Ascending aorta (tissue), 2 donors: ENCODE results near the gene MEG3. TPM values are rescaled to one million over a fixed set of nuclear protein-coding genes. Genes with fewer than 3 reads are reported as not detected.

Experiments
- DNase-seq, 2 donors: peaks; one replicate each; pipeline ENCODE4 v3.0.0-alpha.2; 2019; ENCODE audit warnings: low spot score in 2 of 2
- H3K27ac ChIP-seq, 2 donors: fragments of 200-600 bp; sonication (generic); one replicate each; pipeline ENCODE4 v1.5.1; 2016 to 2017; ENCODE audit warnings: mild to moderate bottlenecking in 1 of 2
- H3K27me3 ChIP-seq: fragments of 200-600 bp; sonication (generic); one replicate; pipeline ENCODE4 v1.5.1; 2017
- H3K36me3 ChIP-seq, 2 donors: fragments of 200-600 bp; sonication (generic); one replicate each; pipeline ENCODE4 v1.5.1; 2016
- H3K4me1 ChIP-seq, 2 donors: fragments of 200-600 bp; sonication (generic); one replicate each; pipeline ENCODE4 v1.5.1; 2016 to 2017; ENCODE audit warnings: mild to moderate bottlenecking in 1 of 2
- H3K4me3 ChIP-seq, 2 donors: fragments of 200-600 bp; sonication (generic); one replicate each; pipeline ENCODE4 v1.5.1; 2016 to 2017; ENCODE audit warnings: mild to moderate bottlenecking in 1 of 2
- H3K9me3 ChIP-seq, 2 donors: fragments of 200-600 bp; sonication (generic); one replicate each; pipeline ENCODE4 v1.5.1; 2016
- intact Hi-C: fragments of 100-400 bp; cut with DNase I; formaldehyde crosslinking; loops from one replicate; pipeline ENCODE4 v1.15.1; 2023
- total RNA-seq: library from RNA; depleted of rRNA; stranded (reverse); fragments of >200 nt; gene quantifications from one replicate; pipeline ENCODE4 v1.1.0, GENCODE V29; 2016
- TF ChIP-seq, protein P1 (sequence below), 3 experiments: fragments of 200-600 bp in 2 of 3; fragments of 450-650 bp in 1 of 3; sonication (generic) in 2 of 3; IDR thresholded peaks; one replicate each; pipeline ENCODE4 v1.5.1; 2016 to 2019; ENCODE audit warnings: antibody characterized with exemption in 3 of 3, mild to moderate bottlenecking in 1 of 3, moderate library complexity in 1 of 3

MEG3 gene
- total RNA-seq, 1 donor from 2014 or later = 105 TPM

DNA sequence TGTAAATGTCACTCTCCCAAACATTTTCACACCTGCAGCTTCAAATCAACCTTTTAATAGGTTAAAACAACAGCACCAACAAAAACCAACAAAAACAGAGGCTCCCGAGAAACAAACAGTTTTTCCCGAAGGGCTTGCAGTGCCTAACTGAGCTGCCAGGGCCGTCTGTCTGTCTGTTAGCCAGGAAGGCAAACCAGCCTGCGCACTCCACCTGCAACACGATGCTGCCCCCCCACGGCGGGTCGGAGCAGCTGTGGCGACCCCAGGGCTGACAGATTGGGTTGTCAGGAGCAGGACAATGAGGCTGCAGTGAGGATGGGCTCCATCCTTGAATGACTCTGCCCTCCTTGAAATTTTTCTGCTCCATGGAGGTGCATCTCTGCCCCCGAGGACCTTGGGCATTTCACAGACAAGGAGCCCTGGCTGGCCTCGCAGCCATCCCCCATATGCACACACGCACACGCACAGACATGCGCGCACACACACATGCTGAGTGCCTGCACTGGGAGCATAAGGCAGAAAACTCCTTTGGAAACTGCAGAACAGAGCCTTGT, 75.0 kb downstream of the MEG3 start:
- H3K27ac ChIP-seq = no peak overlapping the region
- no peaks in the 10 kb centered on the region for H3K27me3 ChIP-seq
- TF ChIP-seq, protein P1, sequence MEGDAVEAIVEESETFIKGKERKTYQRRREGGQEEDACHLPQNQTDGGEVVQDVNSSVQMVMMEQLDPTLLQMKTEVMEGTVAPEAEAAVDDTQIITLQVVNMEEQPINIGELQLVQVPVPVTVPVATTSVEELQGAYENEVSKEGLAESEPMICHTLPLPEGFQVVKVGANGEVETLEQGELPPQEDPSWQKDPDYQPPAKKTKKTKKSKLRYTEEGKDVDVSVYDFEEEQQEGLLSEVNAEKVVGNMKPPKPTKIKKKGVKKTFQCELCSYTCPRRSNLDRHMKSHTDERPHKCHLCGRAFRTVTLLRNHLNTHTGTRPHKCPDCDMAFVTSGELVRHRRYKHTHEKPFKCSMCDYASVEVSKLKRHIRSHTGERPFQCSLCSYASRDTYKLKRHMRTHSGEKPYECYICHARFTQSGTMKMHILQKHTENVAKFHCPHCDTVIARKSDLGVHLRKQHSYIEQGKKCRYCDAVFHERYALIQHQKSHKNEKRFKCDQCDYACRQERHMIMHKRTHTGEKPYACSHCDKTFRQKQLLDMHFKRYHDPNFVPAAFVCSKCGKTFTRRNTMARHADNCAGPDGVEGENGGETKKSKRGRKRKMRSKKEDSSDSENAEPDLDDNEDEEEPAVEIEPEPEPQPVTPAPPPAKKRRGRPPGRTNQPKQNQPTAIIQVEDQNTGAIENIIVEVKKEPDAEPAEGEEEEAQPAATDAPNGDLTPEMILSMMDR (IDR thresholded peaks at IDR 0.05) = no peak
- no peaks in the 10 kb centered on the region for H3K36me3 ChIP-seq
- H3K9me3 ChIP-seq = no peaks in the 10 kb centered on the region
- peak in 1 of 2 donors; percentile 56 for DNase-seq
- intact Hi-C loops = no loop called here
- H3K4me1 ChIP-seq = no peaks in the 10 kb centered on the region
- H3K4me3 ChIP-seq = no peak overlapping the region

DNA sequence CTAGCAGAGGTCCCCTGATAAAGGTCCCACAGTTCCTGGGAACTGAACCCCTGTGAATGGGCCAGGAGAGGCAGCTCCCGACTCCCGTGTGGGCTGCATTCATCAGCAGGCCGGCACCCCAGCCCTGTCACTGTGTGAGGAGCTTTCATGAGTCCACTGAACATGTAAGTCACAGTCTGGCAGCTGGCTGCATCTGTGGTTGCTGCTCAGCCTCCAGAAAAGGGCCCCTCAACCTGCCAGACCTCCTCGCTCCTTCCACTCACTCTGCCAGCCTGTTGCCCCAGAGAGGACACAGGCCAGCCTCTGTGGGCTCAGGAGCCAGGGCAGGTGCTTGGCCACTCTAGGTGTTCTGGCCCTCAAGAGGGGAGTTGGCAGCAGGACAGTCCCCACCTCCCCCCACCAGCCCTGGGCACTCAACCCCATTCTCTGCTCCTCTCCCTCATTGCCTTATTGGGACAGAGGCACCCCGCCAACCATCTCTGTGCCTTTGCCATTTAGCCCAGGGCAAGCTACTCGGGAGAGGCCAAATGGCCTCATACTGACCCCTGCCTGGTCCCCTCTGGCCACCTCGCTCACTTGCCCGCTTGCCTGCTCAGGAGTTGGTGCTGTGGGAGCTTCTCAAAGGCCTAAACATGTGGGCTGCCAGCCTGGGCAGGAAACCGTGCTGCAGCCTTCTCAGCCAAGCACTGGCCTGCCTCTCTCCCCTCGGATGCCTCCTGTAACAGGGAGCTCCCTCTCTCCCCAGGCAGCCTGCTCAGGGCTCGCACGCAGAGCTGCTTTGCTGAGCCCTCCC, 75.7 kb downstream of the MEG3 start:
- H3K27me3 ChIP-seq = no peaks in the 10 kb centered on the region

DNA sequence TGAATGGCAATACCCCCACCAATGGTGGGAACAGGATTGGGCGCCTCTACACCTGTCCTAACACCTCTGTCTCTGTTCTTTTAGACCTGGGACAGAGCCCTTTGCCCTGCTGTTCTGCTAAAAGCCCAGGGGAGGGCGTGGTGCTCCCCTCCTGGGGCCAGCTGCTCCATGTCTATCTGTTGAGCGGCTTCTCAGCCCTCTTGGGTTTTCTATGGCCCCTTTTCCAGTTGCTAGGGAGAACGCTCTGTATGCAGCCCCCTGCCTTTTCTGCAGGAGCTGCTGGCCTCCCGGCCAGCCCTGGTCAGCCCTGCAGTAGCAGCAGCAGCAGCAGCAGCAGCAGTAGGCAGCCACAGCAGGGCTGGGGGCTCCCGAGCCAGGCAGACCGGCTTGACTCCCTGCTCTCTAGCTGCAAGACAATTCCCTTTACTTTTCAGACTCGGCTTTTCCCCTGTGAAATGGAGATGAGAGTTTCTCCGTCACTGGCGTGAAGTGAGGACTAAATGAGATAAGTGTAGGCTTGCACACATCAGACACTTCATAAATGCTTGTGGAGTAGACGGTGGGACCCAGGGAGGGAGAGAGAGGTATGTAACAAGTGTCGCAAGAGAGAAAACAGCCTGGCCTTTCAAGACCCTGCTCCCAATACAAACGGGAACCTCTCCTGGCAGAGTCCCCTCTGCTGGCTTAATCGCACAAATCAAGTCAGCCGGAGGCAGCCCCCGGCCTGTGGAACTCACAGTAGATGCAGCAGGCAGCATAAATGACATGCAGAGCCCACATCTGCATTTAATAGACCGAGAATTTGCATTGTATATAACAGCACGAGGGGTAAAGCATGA, 76.6 kb downstream of the MEG3 start:
- intact Hi-C loops = no loop called here
- no peak overlapping the region for H3K27ac ChIP-seq
- DNase-seq = no peak
- no peaks in the 10 kb centered on the region for H3K9me3 ChIP-seq
- no peaks in the 10 kb centered on the region for H3K4me1 ChIP-seq
- no peaks in the 10 kb centered on the region for H3K27me3 ChIP-seq
- no peak overlapping the region for H3K4me3 ChIP-seq
- H3K36me3 ChIP-seq = no peaks in the 10 kb centered on the region
- TF ChIP-seq, protein P1 (IDR thresholded peaks at IDR 0.05) = no peak

More for the DNA sequence above, 75.7 kb downstream of the MEG3 start:
- Histone ChIP-seq H3K36me3 (no peaks in the 10 kb centered on the region), H3K9me3 (no peaks in the 10 kb centered on the region), H3K4me3 (no peak overlapping the region), H3K27ac (no peak overlapping the region), H3K4me1 (no peaks in the 10 kb centered on the region)
- intact Hi-C loops = no loop called here
- TF ChIP-seq, protein P1 (IDR thresholded peaks at IDR 0.05) = no peak
- peak in 1 of 2 donors; percentile 60 for DNase-seq

DNA sequence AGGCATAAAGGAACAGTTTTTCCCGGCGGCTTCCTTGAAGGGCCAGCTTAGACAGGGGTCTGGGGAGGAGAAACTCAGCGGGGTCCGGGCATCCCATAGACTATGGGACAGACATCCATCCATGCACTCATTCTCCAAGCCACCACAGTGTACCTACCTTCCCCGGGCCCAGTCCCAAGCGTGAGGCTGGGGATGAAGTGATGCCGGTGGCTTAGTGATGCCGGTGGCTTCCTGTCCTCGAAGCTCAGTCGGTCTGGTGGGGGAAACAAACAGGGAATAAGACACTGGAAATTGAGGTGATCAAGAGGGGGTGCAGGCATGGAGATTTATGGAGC, 77.2 kb downstream of the MEG3 start:
- intact Hi-C loops = no loop called here
- H3K36me3 ChIP-seq = no peaks in the 10 kb centered on the region
- no peak overlapping the region for H3K27ac ChIP-seq
- no peaks in the 10 kb centered on the region for H3K4me1 ChIP-seq
- H3K9me3 ChIP-seq = no peaks in the 10 kb centered on the region
- H3K27me3 ChIP-seq = no peaks in the 10 kb centered on the region
- no peak overlapping the region for H3K4me3 ChIP-seq
- TF ChIP-seq, protein P1 (IDR thresholded peaks at IDR 0.05) = no peak
- DNase-seq = no peak

DNA sequence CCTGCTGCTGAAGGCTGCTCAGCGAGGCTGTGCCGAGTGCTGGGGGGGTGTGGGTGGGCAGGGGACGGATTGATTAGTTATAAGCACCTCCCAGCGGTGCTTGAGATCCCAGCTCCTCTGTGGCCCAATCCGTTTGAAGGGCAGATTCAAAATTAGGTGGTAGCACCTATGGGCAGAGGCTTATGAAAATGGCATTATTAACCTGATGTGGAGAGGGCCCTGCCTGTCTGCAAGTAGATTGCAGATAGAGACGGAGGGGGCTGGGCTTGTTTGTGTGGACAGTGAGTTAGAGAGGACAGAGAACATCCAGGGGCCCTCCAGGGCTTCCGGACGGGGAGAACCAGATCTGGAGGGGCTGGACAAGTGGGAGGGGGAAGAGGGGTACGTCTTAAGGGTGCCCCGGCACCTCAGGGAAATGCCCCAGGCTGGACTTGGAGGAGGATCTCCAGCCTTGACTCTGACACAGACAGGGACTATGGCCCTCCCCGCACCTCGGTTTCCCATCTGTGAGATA, 77.8 kb downstream of the MEG3 start, which contains the start of gene RTL1:
RTL1 (minus strand) TSS at position 51 of the 514 bp plus-strand sequence. CDS start 18,934 bp downstream, outside the sequence.
- H3K4me1 ChIP-seq = no peaks in the 10 kb centered on the region
- TF ChIP-seq, protein P1 (IDR thresholded peaks at IDR 0.05) = no peak
- no peak for DNase-seq
- intact Hi-C loops = no loop called here
- H3K27ac ChIP-seq = no peak within 1 kb of the TSS
- H3K9me3 ChIP-seq = no peaks in the 10 kb centered on the region
- H3K27me3 ChIP-seq = no peaks in the 10 kb centered on the region
- no peaks in the 10 kb centered on the region for H3K36me3 ChIP-seq
- H3K4me3 ChIP-seq = no peak within 1 kb of the TSS
